Muscle of arm (tissue), 12 donors: ENCODE results near the gene ZNF407. TPM values are rescaled to one million over a fixed set of nuclear protein-coding genes. Genes with fewer than 3 reads are reported as not detected.

Source experiments
- DNase-seq: peaks from one replicate; pipeline ENCODE4 v3.0.0-alpha.2; 2013
- polyA plus RNA-seq, 12 donors: library from polyadenylated mRNA; unstranded; fragments of 120-200 nt; gene quantifications; one replicate each; pipeline ENCODE4 v1.2.1, GENCODE V29; 2013; ENCODE audit not compliant: insufficient read length in 12 of 12

Gene ZNF407
- polyA plus RNA-seq, 12 donors = 5.5 to 7.3 (median 6.4) TPM; not detected in 1

- no peak for DNase-seq
These were observed 446.6 kb downstream of the ZNF407 start for GRCh38 chr18:75044296-75044695.

- no peak for DNase-seq
These were observed 447.1 kb downstream of the ZNF407 start for GRCh38 chr18:75044791-75045190.

- DNase-seq = no peak
These were observed 447.6 kb downstream of the ZNF407 start for GRCh38 chr18:75045272-75045671.

GRCh38 chr18:75047240-75047961, 449.7 kb downstream of the ZNF407 start:
- DNase-seq = no peak

- no peak for DNase-seq
These were observed 451.2 kb downstream of the ZNF407 start for GRCh38 chr18:75048776-75049454.

GRCh38 chr18:75049455-75049789, 451.8 kb downstream of the ZNF407 start:
- no peak for DNase-seq

GRCh38 chr18:75051757-75052156, 454.1 kb downstream of the ZNF407 start:
- no peak for DNase-seq

- no peak for DNase-seq
These were observed 454.8 kb downstream of the ZNF407 start for GRCh38 chr18:75052475-75052874.

- no peak for DNase-seq
These were observed 455.5 kb downstream of the ZNF407 start for GRCh38 chr18:75053028-75053629.

GRCh38 chr18:75054046-75054445, 456.4 kb downstream of the ZNF407 start:
- no peak for DNase-seq

- DNase-seq = no peak
These were observed 456.9 kb downstream of the ZNF407 start for GRCh38 chr18:75054611-75055010.

- no peak for DNase-seq
These were observed 459.7 kb downstream of the ZNF407 start for GRCh38 chr18:75057169-75057960.

- DNase-seq = no peak
These were observed 462.5 kb downstream of the ZNF407 start for GRCh38 chr18:75060185-75060584.

GRCh38 chr18:75062297-75062886, 464.7 kb downstream of the ZNF407 start:
- DNase-seq = no peak

- DNase-seq = no peak
These were observed 465.5 kb downstream of the ZNF407 start for GRCh38 chr18:75063196-75063595.

GRCh38 chr18:75063615-75064512, 466.2 kb downstream of the ZNF407 start:
- DNase-seq = no peak

GRCh38 chr18:75064513-75064905, 466.8 kb downstream of the ZNF407 start:
- DNase-seq = no peak

- DNase-seq = no peak
These were observed 467.8 kb downstream of the ZNF407 start for GRCh38 chr18:75065251-75066000.

- DNase-seq = no peak
These were observed 468.6 kb downstream of the ZNF407 start for GRCh38 chr18:75066021-75066880.
